NCI-H2081 treated with DMSO at 0.1 percent for 48 hours (cell line): ENCODE measurements around the gene DVL2.

Experiments
- DNase-seq: peaks from one replicate; lab custom pipeline; 2025; lab: John Stamatoyannopoulos, UW

DVL2 gene

GRCh38 chr17:7219229-7219811 lies 15.0 kb downstream of the DVL2 start:
- no peak for DNase-seq

- no peak for DNase-seq
These were observed 15.6 kb downstream of the DVL2 start for GRCh38 chr17:7218758-7219157.

- no peak for DNase-seq
These were observed 16.2 kb downstream of the DVL2 start for GRCh38 chr17:7218166-7218565.

GRCh38 chr17:7217113-7217987 lies 17.0 kb downstream of the DVL2 start:
- DNase-seq: no peak

- no peak for DNase-seq
These were observed 17.8 kb downstream of the DVL2 start for GRCh38 chr17:7216242-7217112.

GRCh38 chr17:7215652-7216180 lies 18.6 kb downstream of the DVL2 start:
- DNase-seq: no peak

- no peak for DNase-seq
These were observed 19.1 kb downstream of the DVL2 start for GRCh38 chr17:7215136-7215638.

- peak; percentile 76 for DNase-seq
These were observed 19.8 kb downstream of the DVL2 start for GRCh38 chr17:7214300-7215135.

GRCh38 chr17:7213895-7214299 lies 20.4 kb downstream of the DVL2 start:
- peak; percentile 74 for DNase-seq

- DNase-seq: no peak
These were observed 22.6 kb downstream of the DVL2 start for GRCh38 chr17:7211491-7212273.

GRCh38 chr17:7208754-7209460 lies 25.4 kb downstream of the DVL2 start:
- DNase-seq: no peak

GRCh38 chr17:7208027-7208571 lies 26.2 kb downstream of the DVL2 start:
- DNase-seq: no peak

- no peak for DNase-seq
These were observed 27.0 kb downstream of the DVL2 start for GRCh38 chr17:7207120-7208001.

GRCh38 chr17:7205561-7205960 lies 28.8 kb downstream of the DVL2 start:
- no peak for DNase-seq

- no peak for DNase-seq
These were observed 29.4 kb downstream of the DVL2 start for GRCh38 chr17:7204828-7205461.

- no peak for DNase-seq
These were observed 30.0 kb downstream of the DVL2 start for GRCh38 chr17:7204336-7204735.

GRCh38 chr17:7203391-7203790 lies 30.9 kb downstream of the DVL2 start:
- no peak for DNase-seq
